DOHH2 (cell line): ENCODE measurements around the gene CERS6.

Experiments
- CTCF ChIP-seq: fragments of 200-600 bp; sonication (generic); IDR thresholded peaks from one replicate; pipeline ENCODE4 v1.5.1; 2014; ENCODE audit warnings: antibody characterized with exemption, mild to moderate bottlenecking, low read depth, low read length; ENCODE audit not compliant: poor library complexity, severe bottlenecking
- EZH2phosphoT487 ChIP-seq: fragments of 200-600 bp; sonication (generic); IDR thresholded peaks from 2 replicates; pipeline ENCODE4 v1.6.1; 2017; ENCODE audit warnings: borderline replicate concordance, mild to moderate bottlenecking, antibody characterized with exemption, low read length, moderate library complexity, mixed read lengths

- TF ChIP-seq CTCF (no peak), EZH2phosphoT487 (no peak)
Measured at GRCh38 chr2:168475636-168476035, 19.6 kb downstream of the CERS6 start.
